Activated T-helper 9 cell treated with anti-CD3 and anti-CD28 coated beads, Interleukin-2, amount 50 U/mL, for 16 hours (primary cell): ENCODE measurements around the gene ADAM8.
"Not testable (repeated sequence)": the region's sequence is repeated elsewhere in the genome, so short reads cannot be mapped to it uniquely, and the experiment has no call there.

Source experiments
- DNase-seq: peaks from one replicate; pipeline ENCODE4 v3.0.0-alpha.2; 2020; ENCODE audit warnings: low read depth

The ADAM8 gene

DNA sequence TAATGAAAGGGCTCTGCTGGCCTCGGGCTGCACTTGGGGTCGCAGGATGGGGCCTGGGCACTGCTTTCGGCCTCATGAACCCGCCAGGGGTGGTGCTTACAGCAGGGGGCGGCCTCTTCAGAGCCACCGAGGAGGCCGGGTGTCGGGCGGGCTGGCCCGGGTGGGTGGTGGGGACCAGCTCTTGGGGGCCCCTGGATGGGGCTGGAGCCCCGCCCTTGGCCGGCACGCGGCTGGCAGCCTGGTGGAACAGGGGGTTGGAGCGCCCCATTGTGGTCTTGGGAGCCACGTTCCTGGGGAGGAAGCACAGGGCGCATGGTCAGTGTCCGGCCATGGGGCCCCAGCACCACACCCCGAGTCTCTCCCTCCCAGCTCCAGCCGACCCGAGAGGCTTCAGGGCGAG, 8.8 kb downstream of the ADAM8 start:
- no peak for DNase-seq

DNA sequence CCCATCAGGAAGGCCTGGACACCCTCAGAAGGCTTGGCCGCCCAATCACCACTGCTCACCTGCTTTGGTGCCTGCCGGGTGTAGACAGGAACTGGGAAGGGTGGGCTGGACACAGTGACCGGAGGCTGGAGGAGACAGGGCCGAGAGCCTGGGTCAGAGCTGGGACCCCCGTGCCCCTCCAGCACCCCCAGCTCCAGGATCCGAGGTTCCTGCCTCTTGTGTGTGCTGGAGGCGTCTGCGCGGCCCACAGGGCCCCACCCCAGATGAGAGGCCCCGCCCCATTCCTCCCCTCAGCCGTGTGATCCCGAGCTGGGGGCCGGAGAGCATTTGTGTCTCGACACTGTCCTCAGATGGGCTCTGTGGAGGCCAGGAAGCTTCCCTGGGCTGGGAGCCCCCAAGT, 9.4 kb downstream of the ADAM8 start:
- DNase-seq = no peak

GRCh38 chr10:133266056-133266795, 10.4 kb downstream of the ADAM8 start:
- no peak for DNase-seq

- not testable (repeated sequence) for DNase-seq
Measured at GRCh38 chr10:133265052-133265451, 11.6 kb downstream of the ADAM8 start.

GRCh38 chr10:133264461-133264860, 12.2 kb downstream of the ADAM8 start:
- no peak for DNase-seq

DNA sequence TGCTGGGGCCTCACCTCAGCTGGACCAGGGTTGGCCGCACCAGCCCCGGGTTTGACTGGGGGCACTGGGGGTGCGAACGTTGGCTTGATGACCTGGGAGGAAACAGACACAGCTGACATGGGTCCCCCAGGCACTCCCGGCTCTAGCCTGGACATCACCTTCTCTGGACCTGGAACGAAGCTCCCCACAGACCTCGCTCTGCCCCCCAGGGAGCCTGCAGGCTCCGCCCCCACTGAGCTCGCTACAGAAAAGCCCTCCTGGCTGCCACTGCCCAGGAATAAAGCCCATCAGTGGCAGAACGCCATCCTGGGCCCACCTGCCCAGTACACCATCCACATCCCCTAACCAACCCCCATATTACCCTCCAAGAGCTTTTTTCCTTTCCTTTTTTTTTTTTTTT, 13.0 kb downstream of the ADAM8 start:
- no peak for DNase-seq

- DNase-seq = no peak
Measured at GRCh38 chr10:133262696-133263095, 14.0 kb downstream of the ADAM8 start.

- peak; percentile 83 for DNase-seq
Measured at GRCh38 chr10:133261726-133262325, 14.8 kb downstream of the ADAM8 start.

GRCh38 chr10:133260895-133261725, 15.6 kb downstream of the ADAM8 start:
- DNase-seq = peak; percentile 51

DNA sequence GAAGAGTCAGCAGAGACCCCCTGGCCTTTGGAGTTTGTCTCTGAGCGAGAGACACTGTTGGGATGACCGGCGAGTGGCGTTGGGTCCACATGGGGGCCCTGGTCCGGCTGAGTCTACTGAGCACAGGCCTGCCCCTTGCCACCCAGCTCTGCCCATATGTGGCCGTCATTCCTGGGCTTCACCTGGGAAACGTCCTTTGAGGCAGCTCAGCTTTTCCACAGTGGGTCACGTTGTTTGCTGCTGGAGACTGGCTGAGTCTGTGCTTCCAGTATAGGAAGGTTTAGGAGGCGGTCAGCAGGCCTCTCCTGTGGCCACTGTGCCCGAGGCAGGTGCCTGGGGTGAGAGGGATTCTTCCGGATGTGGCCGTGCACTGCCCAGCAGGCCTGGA, 17.1 kb downstream of the ADAM8 start:
- DNase-seq = no peak

DNA sequence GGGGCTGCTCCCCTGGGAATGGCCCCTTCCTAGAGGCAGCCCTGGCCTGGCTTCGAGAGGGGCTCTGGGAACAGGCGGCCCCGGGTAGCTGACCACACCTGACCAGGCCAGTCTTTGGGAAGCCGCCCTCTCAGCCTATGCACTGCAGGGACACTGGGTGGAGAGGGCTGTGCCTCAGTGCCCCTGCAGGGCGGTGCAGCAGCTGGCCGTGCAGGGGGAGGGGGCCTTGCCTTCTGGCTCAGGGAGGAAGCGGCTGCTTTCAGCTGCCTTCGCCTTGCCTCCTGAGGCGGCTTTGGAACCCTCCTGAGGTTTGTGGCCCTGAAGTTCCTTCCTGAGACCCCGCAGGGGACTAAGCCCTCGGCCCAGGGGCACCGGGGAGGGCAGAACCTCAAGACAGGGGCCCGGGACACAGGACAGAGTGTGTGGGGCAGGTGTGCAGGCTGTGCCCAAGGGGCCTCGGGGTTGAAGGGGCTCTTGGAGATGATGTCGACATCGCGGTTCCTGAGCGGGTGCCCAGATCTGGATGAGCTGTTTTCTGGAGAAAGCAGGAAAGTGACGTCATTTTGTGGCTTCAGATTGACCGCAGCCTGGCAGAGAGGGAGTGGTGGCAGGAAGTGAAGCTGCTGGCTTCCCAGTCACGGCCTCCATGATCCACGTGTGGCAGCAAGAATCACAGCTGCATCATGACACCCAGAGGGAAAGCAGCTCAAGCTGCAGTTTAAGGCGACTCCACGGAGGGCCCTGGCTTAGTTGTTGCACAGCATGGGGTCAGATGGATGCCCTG, 17.7 kb downstream of the ADAM8 start:
- peak; percentile 77 for DNase-seq

GRCh38 chr10:133258066-133258817, 18.4 kb downstream of the ADAM8 start:
- no peak for DNase-seq

- no peak for DNase-seq
Measured at GRCh38 chr10:133257489-133258065, 19.1 kb downstream of the ADAM8 start.

DNA sequence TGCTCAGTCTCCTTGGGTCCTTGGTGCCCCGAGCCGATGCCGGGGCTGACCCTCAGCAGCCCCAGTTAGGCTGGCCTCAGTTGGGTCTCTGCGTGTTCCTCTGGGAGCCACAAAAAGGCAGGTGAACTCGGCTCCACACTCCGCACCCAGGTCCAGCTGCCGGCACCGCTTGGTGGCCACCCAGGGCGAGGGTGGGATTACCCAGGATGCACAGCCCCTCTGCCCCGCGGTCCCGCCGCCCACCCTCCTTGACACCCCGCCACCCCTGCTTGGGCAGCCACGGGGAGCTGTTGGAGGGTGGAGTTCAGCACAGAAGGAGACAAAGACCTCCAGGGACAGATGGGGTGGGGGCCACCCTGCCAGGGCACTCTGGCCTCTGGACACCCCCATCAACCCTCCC, 21.3 kb downstream of the ADAM8 start:
- no peak for DNase-seq

GRCh38 chr10:133254421-133255120, 22.1 kb downstream of the ADAM8 start:
- no peak for DNase-seq

- DNase-seq = no peak
Measured at GRCh38 chr10:133253361-133253955, 23.2 kb downstream of the ADAM8 start.

DNA sequence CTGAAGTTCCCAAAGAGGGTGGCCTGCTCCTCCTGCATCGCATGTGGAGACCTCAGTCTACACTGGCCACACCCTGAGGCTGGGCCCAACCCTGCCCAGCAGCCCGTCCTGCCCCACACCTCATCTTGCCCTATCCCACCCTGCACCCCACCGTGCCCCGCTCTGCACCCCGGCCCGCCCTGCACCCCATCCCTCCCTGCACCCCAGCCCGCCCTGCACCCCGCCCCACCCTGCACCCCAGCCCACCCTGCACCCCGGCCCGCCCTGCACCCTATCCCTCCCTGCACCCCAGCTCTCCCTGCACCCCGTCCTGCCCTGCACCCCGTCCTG, 24.5 kb downstream of the ADAM8 start:
- no peak for DNase-seq

DNA sequence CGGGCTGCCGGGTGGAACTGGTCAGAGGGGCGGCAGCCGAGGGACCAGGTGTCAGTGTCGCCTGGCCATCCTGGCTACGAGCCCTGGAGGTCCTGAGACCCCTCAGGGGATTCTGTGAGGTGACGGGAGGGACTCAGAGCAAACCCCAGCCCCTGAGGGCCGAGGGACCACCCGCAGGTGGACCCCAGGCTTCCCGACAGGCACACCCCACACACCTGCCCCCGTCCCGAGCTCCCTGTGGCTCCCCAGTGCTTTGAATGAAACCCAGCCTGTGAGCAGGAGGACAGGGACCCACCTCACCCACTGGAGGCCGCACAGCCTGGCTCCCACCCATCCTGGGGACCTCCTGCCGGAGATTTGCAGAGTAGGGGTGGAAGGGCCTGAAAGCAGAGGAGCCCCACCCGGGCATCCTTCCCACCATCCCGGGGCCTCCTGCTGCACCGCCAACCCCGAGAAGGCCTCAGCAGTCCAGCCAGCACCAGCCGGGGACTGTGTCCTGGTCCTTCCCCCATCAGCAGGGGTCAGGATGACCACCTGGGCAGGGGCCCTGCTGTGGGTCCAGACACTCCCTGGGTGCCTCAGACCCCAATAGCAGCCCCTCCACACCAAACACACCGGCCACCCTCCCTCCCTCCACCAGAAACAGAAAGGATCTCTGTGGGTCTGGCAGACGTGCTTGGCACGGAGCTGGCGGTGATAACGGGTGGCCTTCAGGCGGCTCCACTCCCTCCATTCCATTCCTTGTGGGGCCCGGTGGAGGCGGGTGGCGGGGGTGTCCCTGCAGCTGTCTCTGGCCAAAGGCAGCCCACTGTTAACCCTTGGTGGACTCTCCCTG, 25.1 kb downstream of the ADAM8 start:
- no peak for DNase-seq
